HFFc6 (cell line): ENCODE results near the gene TAOK1. TPM values are rescaled to one million over a fixed set of nuclear protein-coding genes. Genes with fewer than 3 reads are reported as not detected.

ENCODE experiments used
- DNase-seq: peaks from one replicate; pipeline ENCODE4 v3.0.0-alpha.2; 2018
- H3K27ac Mint-ChIP-seq: 2 replicates; pipeline ENCODE4 v1.8.0; 2020; ENCODE audit warnings: mild to moderate bottlenecking, mixed read lengths
- H3K27me3 Mint-ChIP-seq: 2 replicates; pipeline ENCODE4 v1.8.0; 2021; ENCODE audit warnings: mild to moderate bottlenecking, moderate library complexity, mixed read lengths; ENCODE audit not compliant: insufficient read depth
- H3K36me3 Mint-ChIP-seq: 2 replicates; pipeline ENCODE4 v1.8.0; 2021; ENCODE audit warnings: low read depth, mixed read lengths
- H3K4me1 Mint-ChIP-seq: 2 replicates; pipeline ENCODE4 v1.8.0; 2020; ENCODE audit warnings: low read depth, mixed read lengths
- H3K4me3 Mint-ChIP-seq: 2 replicates; pipeline ENCODE4 v1.8.0; 2020; ENCODE audit warnings: mild to moderate bottlenecking, moderate library complexity, mixed read lengths
- H3K9me3 Mint-ChIP-seq: 2 replicates; pipeline ENCODE4 v1.8.0; 2020; ENCODE audit warnings: mild to moderate bottlenecking, mixed read lengths
- CTCF ChIP-seq: fragments of 200-600 bp; sonication (generic); IDR thresholded peaks from 2 replicates; pipeline ENCODE4 v1.5.0; 2021; ENCODE audit warnings: antibody characterized with exemption, mild to moderate bottlenecking
- total RNA-seq, 6 experiments: library from RNA; stranded (reverse); fragmentation: NEBNext Ultra II Directional; extraction: Animal tissue kit (Norgen Biotek cat#: 25700); gene quantifications; 2 replicates in 1 of 6; 3 replicates in 5 of 6; pipeline ENCODE4 v1.2.3, GENCODE V29; 2021

Gene TAOK1
- total RNA-seq, 6 experiments from 2014 or later: 72.0 to 82.6 (median 75.1) TPM

- Mint-ChIP-seq H3K27ac (peak overlapping the region; percentile 88), H3K27me3 (peaks cover 3% of the 10 kb centered on the region; the same call in 1 of the 2 replicates), H3K4me1 (peaks cover 55% of the 10 kb centered on the region), H3K36me3 (no peaks in the 10 kb centered on the region), H3K9me3 (no peaks in the 10 kb centered on the region), H3K4me3 (peak overlapping the region; percentile 80)
- DNase-seq: peak; percentile 36
- TF ChIP-seq CTCF: no peak
Measured at GRCh38 chr17:29591146-29591736, 201.1 kb downstream of the TAOK1 start.

- Mint-ChIP-seq H3K9me3 (no peaks in the 10 kb centered on the region), H3K4me1 (peaks cover 52% of the 10 kb centered on the region), H3K27ac (peak overlapping the region; percentile 88), H3K36me3 (no peaks in the 10 kb centered on the region), H3K27me3 (peaks cover 3% of the 10 kb centered on the region; the same call in 1 of the 2 replicates), H3K4me3 (peak overlapping the region; percentile 80)
- peak; percentile 50 for DNase-seq
- TF ChIP-seq CTCF: peak; percentile 94
Measured at GRCh38 chr17:29591737-29592608, 201.8 kb downstream of the TAOK1 start.

GRCh38 chr17:29592850-29593551 is 202.8 kb downstream of the TAOK1 start, which contains the start of gene ANKRD13B:
ANKRD13B (plus strand) TSS chr17:29593132; CDS start chr17:29593622, 490 bp downstream.
- no peaks in the 10 kb centered on the region for H3K36me3 Mint-ChIP-seq
- peaks cover 43% of the 10 kb centered on the region for H3K4me1 Mint-ChIP-seq
- peak within 1 kb of the TSS; percentile 80 for H3K4me3 Mint-ChIP-seq
- peaks cover 6% of the 10 kb centered on the region; the same call in 1 of the 2 replicates for H3K27me3 Mint-ChIP-seq
- no peaks in the 10 kb centered on the region for H3K9me3 Mint-ChIP-seq
- no peak for DNase-seq
- no peak for TF ChIP-seq CTCF
- H3K27ac Mint-ChIP-seq: no peak within 1 kb of the TSS

- no peaks in the 10 kb centered on the region for H3K9me3 Mint-ChIP-seq
- TF ChIP-seq CTCF: peak; percentile 27
- H3K4me1 Mint-ChIP-seq: peaks cover 39% of the 10 kb centered on the region
- no peaks in the 10 kb centered on the region for H3K36me3 Mint-ChIP-seq
- peaks cover 6% of the 10 kb centered on the region; the same call in 1 of the 2 replicates for H3K27me3 Mint-ChIP-seq
- no peak for DNase-seq
- H3K27ac Mint-ChIP-seq: no peak overlapping the region
- peak overlapping the region; percentile 57 for H3K4me3 Mint-ChIP-seq
Measured at GRCh38 chr17:29593591-29594518, 203.7 kb downstream of the TAOK1 start.
